ENCODE results near the gene NFIX. TPM values are rescaled to one million over a fixed set of nuclear protein-coding genes. Genes with fewer than 3 reads are reported as not detected.

The NFIX gene
- total and polyA plus RNA-seq, 9 of the 15 experiments (the other 6 are each of a cell fraction or from before 2014, with no cell fraction given) = 0.28 to 26.8 (median 5.4) TPM

DNA sequence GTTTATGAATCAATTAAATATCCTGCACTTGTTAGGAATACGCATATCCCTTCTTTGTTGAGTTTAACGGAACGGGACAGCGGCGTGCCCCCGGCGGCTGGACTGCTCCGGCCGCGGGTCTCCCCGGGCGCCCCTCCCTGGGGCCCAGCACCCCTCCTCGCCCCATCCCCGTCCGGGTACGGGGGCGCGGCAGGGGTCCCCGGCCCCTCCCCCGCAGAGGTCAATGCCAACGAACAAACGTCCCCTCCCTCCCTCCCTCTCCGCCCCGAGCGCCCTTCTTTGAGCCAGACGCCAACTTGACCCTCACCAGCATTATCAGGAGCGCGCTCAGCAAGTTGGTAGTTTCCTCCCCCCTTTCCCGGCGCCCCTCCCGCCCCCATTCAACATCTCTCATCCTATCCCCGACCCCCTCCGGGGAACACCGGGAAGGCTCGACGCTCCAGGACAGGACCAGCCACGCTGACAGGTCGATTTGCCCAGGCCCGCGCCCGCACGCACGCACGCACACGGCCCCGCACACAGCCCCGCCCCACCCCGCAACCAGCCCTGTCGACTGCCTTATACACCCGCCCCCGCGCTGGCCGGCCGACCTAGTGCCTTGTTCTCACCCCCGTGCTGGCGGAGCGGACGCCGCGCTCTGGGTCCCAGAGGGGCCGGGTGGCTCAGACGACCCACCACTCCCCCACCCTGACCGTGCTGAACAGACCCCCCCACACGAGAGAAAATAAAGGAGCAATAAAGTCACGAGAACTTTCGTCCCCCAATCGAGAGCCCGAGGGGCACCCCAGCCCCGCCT lies 102.4 kb downstream of the NFIX start (continued):
- TF ChIP-seq NFIX (CRISPR knock-in tag; IDR thresholded peaks at IDR 0.05; ENCODE audit: low read depth) = no peak
- TF ChIP-seq TFAM (CRISPR knock-in tag; conservative IDR thresholded peaks at IDR 0.05) = no peak
- TF ChIP-seq ZNF609 (CRISPR knock-in tag; IDR thresholded peaks at IDR 0.05; ENCODE audit: borderline replicate concordance) = no peak
- TF ChIP-seq ZNF175 (CRISPR knock-in tag; IDR thresholded peaks at IDR 0.05; ENCODE audit: low read depth) = no peak
- peak; percentile 63 for TF ChIP-seq PCBP1 (IDR thresholded peaks at IDR 0.05; ENCODE audit: low read depth, low read length, poor library complexity, severe bottlenecking)
- TF ChIP-seq CREB5 (CRISPR knock-in tag; IDR thresholded peaks at IDR 0.05) = peak; percentile 85
- no peak for TF ChIP-seq BCOR (IDR thresholded peaks at IDR 0.05)
- TF ChIP-seq DDX20 (tag; IDR thresholded peaks at IDR 0.05; ENCODE audit: low read depth) = no peak
- TF ChIP-seq E2F3 (CRISPR knock-in tag; IDR thresholded peaks at IDR 0.05) = no peak
- TF ChIP-seq, protein P1, sequence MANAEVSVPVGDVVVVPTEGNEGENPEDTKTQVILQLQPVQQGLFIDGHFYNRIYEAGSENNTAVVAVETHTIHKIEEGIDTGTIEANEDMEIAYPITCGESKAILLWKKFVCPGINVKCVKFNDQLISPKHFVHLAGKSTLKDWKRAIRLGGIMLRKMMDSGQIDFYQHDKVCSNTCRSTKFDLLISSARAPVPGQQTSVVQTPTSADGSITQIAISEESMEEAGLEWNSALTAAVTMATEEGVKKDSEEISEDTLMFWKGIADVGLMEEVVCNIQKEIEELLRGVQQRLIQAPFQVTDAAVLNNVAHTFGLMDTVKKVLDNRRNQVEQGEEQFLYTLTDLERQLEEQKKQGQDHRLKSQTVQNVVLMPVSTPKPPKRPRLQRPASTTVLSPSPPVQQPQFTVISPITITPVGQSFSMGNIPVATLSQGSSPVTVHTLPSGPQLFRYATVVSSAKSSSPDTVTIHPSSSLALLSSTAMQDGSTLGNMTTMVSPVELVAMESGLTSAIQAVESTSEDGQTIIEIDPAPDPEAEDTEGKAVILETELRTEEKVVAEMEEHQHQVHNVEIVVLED (CRISPR knock-in tag; IDR thresholded peaks at IDR 0.05) = peak; percentile 52
- TF ChIP-seq DEAF1 (CRISPR knock-in tag; IDR thresholded peaks at IDR 0.05) = no peak
- no peak for TF ChIP-seq ILK (tag; IDR thresholded peaks at IDR 0.05; ENCODE audit: borderline replicate concordance, low read depth)
- no peak for TF ChIP-seq POLR2B (IDR thresholded peaks at IDR 0.05; ENCODE audit: low read depth, partially characterized antibody)
- no peak for TF ChIP-seq SMARCC2 (IDR thresholded peaks at IDR 0.05; ENCODE audit: low read depth)
- peak; percentile 45 to 59; a peak in 2 of 4 replicates for TF ChIP-seq SIN3A (IDR thresholded peaks at IDR 0.05; ENCODE audit: borderline replicate concordance in 2 of 2, control insufficient read depth in 1 of 2, low read depth in 2 of 2, low read length in 2 of 2)
- TF ChIP-seq ZNF77 (CRISPR knock-in tag; IDR thresholded peaks at IDR 0.05) = peak; percentile 13; the same call in 1 of the 2 replicates
- TF ChIP-seq FOSL1 (tag; conservative IDR thresholded peaks at IDR 0.05) = peak; percentile 21; the same call in 1 of the 2 replicates
